ENCODE data around the gene TTC21A. TPM values are rescaled to one million over a fixed set of nuclear protein-coding genes. Genes with fewer than 3 reads are reported as not detected.

Gene TTC21A
- total and polyA plus RNA-seq, 10 of the 15 experiments (the other 5 are each of a cell fraction or from before 2014, with no cell fraction given): 0.62 to 3.2 (median 1.2) TPM

DNA sequence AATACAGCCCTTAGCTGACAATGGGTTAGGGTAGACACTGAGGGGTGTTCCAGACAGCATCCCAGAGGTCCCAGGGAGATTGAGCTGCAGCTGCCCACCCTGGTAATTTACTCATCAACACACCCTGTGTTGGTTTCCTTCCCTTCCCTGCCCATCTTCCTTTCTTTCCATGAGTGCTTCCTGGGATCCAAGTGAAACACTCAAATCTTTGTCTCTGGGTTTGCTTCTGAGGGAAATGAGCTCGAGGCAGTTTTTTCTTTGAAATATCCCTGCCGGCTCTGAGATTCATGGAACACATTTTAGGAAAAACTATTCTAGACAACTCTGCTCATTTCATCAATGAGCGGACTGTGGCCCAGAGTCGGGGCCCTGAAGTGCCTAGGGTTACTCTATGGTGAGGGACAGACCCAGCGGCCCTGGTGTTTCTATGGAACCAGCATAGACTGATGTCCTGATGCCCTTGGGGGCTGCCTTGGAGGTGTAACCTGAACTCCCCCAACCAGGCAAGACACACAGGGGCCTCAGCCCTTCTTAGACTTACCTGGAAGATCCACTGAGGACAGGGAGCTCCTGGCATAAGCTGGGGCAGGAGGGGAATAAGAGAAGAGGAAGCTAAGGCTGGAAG lies 60.8 kb downstream of the TTC21A start:
- ATAC-seq (no peak), DNase-seq (ENCODE audit: low read depth, low spot score) (no peak), FAIRE-seq (no peak)
- H2AFZ ChIP-seq (ENCODE audit: control insufficient read depth, low read depth, low read length): no peak overlapping the region
- H3K36me3 ChIP-seq (ENCODE audit: control insufficient read depth in 2 of 2, insufficient read depth in 2 of 2, low read length in 1 of 2): no peaks in the 10 kb centered on the region
- no peak overlapping the region for H3K27ac ChIP-seq (ENCODE audit: control insufficient read depth, insufficient read depth)
- ChIA-PET RAD21 (ENCODE audit: unreplicated experiment) (no interaction called here), POLR2A (interaction anchor here (2.5 kb wide), 1 partner anchor 10 kb away, joined by 5 read pairs; no protein-coding TSS in a partner anchor), CTCF (interaction anchor here (1.2 to 6.1 kb wide), 4 partner anchors 10 to 120 kb away, joined by 3 to 28 read pairs (median 6); partner anchors contain the start of gene XIRP1), SMC1A (ENCODE audit: uncharacterized antibody, unreplicated experiment) (interaction anchor here (1.1 to 1.9 kb wide), 3 partner anchors 10 to 119 kb away, joined by 3 to 9 read pairs (median 6); no protein-coding TSS in a partner anchor)
- no TSS peak for BruUV-seq (replicated peaks)
- H3K4me1 ChIP-seq (ENCODE audit: control insufficient read depth, insufficient read depth, low read length): no peaks in the 10 kb centered on the region
- H3K27me3 ChIP-seq (replicated peaks in 1 of 2; ENCODE audit: control insufficient read depth in 2 of 2, insufficient read depth in 2 of 2, low read length in 1 of 2): no peaks in the 10 kb centered on the region; a peak in 1 of 4 replicates
- no peak overlapping the region for H3K4me2 ChIP-seq (ENCODE audit: control insufficient read depth, insufficient read depth)
- H3K4me3 ChIP-seq: no peak overlapping the region
- intact Hi-C loops (cut with micrococcal nuclease; ENCODE audit: unreplicated experiment): no loop called here
- no peak overlapping the region for H3K9ac ChIP-seq (ENCODE audit: control insufficient read depth, insufficient read depth, low read length)
- H3K9me3 ChIP-seq (replicated peaks; ENCODE audit: control insufficient read depth, insufficient read depth, low read length): no peaks in the 10 kb centered on the region
- H3K79me2 ChIP-seq (ENCODE audit: control insufficient read depth, insufficient read depth, low read length): no peaks in the 10 kb centered on the region
- 54% methylated on average over 5 of the region's 5 CpGs for WGBS (ENCODE audit: insufficient coverage, insufficient replicate concordance, low lambda C conversion rate, missing lambda C conversion rate)
- in situ Hi-C loops (cut with MboI): no loop called here
- no peaks in the 10 kb centered on the region for H4K20me1 ChIP-seq (ENCODE audit: control insufficient read depth, insufficient read depth)
- TF ChIP-seq MEF2A (IDR thresholded peaks at IDR 0.05; ENCODE audit: insufficient read depth, low read depth, low read length) (no peak), HDAC2 (IDR thresholded peaks at IDR 0.05) (no peak), BMI1 (IDR thresholded peaks at IDR 0.05; ENCODE audit: borderline replicate concordance) (no peak), ZZZ3 (IDR thresholded peaks at IDR 0.05; ENCODE audit: control insufficient read depth, insufficient read length, low read depth) (no peak), RCOR1 (conservative IDR thresholded peaks at IDR 0.05; ENCODE audit: low read depth, low read length) (no peak), FOS (IDR thresholded peaks at IDR 0.05; ENCODE audit: borderline replicate concordance, extremely low read depth, insufficient read length) (no peak)
- TF ChIP-seq, protein P1, sequence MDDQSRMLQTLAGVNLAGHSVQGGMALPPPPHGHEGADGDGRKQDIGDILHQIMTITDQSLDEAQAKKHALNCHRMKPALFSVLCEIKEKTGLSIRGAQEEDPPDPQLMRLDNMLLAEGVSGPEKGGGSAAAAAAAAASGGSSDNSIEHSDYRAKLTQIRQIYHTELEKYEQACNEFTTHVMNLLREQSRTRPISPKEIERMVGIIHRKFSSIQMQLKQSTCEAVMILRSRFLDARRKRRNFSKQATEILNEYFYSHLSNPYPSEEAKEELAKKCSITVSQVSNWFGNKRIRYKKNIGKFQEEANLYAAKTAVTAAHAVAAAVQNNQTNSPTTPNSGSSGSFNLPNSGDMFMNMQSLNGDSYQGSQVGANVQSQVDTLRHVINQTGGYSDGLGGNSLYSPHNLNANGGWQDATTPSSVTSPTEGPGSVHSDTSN (IDR thresholded peaks at IDR 0.05; ENCODE audit: insufficient replicate concordance, low read depth, low read length): no peak
